Measurements from ENCODE around the gene RERE. TPM values are rescaled to one million over a fixed set of nuclear protein-coding genes. Genes with fewer than 3 reads are reported as not detected.
A peak's percentile ranks its signal among the peaks of the same experiment; 100 is the strongest.

Gene RERE
- total and polyA plus RNA-seq, 12 donors: 33.4 to 146 (median 72.7) TPM

DNA sequence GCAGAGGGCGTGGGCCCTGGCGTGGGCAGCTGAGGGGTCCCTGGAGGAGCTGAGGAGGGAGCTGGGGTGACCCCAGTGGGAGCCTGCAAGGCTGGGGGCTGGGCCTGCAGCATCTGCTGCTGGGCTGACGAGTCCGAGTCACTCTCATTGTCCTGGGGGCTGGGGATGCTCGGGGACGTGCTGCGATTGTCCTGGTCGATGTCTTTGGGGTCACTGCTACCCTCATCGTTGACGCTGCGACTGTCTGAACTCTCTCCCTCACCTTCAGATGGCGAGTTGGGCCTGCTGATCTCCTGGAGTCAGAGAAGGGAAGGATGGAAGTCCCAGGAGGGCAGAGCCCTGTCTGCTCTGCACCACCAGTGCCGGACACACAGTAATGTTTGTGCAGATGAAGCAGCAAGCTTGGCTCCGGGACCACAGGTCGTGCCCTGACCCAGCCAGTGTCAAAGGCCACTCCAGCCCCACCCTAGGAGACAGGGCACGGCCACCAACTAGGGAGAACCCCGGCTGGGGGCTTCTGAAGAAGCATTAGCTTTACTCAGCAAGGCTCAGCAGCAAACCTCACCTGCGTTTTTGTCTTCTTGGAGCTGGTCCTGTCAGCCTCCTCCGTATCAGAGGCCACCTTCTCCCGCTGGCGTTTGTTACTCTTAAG lies 456.1 kb downstream of the RERE start:
- no peak for TF ChIP-seq POLR2A (IDR thresholded peaks at IDR 0.05)
- TF ChIP-seq, protein P1, sequence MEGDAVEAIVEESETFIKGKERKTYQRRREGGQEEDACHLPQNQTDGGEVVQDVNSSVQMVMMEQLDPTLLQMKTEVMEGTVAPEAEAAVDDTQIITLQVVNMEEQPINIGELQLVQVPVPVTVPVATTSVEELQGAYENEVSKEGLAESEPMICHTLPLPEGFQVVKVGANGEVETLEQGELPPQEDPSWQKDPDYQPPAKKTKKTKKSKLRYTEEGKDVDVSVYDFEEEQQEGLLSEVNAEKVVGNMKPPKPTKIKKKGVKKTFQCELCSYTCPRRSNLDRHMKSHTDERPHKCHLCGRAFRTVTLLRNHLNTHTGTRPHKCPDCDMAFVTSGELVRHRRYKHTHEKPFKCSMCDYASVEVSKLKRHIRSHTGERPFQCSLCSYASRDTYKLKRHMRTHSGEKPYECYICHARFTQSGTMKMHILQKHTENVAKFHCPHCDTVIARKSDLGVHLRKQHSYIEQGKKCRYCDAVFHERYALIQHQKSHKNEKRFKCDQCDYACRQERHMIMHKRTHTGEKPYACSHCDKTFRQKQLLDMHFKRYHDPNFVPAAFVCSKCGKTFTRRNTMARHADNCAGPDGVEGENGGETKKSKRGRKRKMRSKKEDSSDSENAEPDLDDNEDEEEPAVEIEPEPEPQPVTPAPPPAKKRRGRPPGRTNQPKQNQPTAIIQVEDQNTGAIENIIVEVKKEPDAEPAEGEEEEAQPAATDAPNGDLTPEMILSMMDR (IDR thresholded peaks at IDR 0.05): no peak
- Histone ChIP-seq H3K4me3 (no peak overlapping the region), H3K36me3 (replicated peaks in 1 of 2) (peaks cover 0 to 91% of the 10 kb centered on the region in 2 donors), H3K4me1 (replicated peaks in 1 of 2) (peaks cover 30 to 49% of the 10 kb centered on the region in 2 donors), H3K27me3 (no peaks in the 10 kb centered on the region), H3K9me3 (replicated peaks in 1 of 3) (no peaks in the 10 kb centered on the region), H3K27ac (peak overlapping the region in 3 of 5 donors; percentile 1 to 79 (median 21))
- intact Hi-C loops (cut with DNase I): no loop called here
- WGBS, 4 donors: 76 to 83% (median 80%) methylated on average over 18 to 21 of the region's 21 CpGs
- no peak for DNase-seq

DNA sequence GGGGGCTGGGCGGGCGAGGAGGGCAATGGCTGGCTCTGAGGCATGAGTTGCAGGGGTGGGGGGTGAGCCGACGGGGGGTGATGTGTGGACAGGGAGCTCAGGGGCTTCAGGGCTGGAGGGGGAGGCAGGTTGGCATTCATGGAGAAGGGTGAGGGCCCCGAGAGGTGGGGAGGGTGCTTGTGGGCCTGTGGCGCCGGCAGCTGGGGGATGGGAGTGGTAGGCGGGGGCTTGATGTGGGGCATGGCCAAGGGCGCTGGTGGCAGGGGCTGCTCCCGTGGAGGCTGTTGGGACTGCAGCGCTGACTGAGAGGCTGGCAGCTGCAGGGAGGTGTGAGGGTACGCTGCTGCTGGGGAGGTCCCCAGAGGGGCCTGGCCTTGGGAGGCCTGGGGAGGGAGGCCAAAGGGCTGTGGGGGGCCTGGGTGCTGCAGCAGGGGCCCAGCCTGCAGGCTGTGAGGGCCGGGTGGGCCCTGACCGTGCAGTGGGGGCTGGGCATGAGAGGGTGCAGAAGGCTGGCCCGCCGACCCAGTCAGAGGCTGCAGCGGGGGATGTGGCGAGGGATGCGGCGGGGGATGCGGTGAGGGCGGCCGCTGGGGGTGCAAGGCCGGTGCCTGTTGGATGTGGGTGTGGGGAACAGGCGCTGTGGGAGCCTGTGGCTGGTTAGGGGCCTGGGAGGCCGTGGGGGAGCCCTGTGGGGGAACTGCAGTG lies 456.8 kb downstream of the RERE start:
- H3K4me1 ChIP-seq (replicated peaks in 1 of 2): peaks cover 30 to 45% of the 10 kb centered on the region in 2 donors
- no peaks in the 10 kb centered on the region for H3K9me3 ChIP-seq (replicated peaks in 1 of 3)
- no peaks in the 10 kb centered on the region for H3K27me3 ChIP-seq
- peaks cover 0 to 94% of the 10 kb centered on the region in 2 donors for H3K36me3 ChIP-seq (replicated peaks in 1 of 2)
- 77 to 86% (median 82%) methylated on average over 22 to 26 of the region's 26 CpGs for WGBS, 4 donors
- intact Hi-C loops (cut with DNase I): no loop called here
- H3K27ac ChIP-seq: peak overlapping the region in 2 of 5 donors; percentile 1 to 79
- TF ChIP-seq, protein P1 (IDR thresholded peaks at IDR 0.05): no peak
- no peak for TF ChIP-seq POLR2A (IDR thresholded peaks at IDR 0.05)
- no peak overlapping the region for H3K4me3 ChIP-seq
- DNase-seq: no peak

DNA sequence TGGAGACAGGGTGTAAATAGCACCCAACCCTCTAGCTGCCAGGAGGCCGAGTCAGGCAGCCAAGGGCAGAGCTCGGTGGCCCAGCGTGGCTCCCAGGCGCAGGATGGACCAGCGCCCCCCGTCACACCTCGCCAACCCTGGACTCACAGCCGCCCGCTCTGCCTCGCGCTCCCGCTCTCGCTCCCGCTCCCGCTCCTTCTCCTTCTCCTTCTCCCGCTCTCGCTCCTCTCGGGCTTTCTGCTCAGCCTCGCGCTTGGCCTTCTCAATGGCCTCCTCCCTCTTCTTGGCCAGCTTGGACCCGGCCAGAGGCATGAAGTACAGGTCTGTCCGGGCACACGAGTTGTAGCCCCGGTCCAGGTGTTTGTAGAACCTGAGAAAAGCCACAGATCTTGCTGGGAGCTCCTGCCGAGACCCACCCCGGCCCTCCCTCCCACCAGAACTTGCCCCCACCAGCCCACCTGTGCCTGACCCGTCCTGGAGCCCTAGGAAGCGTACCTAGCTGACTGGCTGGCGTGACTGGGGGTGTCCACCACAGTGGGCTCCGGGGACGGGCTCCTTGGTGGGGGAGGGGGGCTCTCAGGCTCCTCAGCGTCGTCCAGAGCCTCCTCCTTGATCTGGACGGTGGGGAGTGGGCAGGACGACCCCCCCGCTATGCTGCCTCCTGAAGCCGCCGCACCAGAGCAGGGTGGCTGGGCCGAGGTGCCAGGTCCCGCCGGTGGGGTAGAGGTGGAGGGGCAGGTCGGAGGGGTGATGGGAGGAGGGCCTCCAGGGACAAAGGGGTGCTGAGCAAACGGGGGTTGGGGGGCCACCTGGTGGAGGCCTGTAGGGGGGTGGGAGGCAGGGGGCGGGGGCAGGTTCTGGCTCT lies 457.6 kb downstream of the RERE start:
- Histone ChIP-seq H3K4me3 (no peak overlapping the region), H3K27me3 (no peaks in the 10 kb centered on the region), H3K27ac (peak overlapping the region in 2 of 5 donors; percentile 49 to 79), H3K9me3 (replicated peaks in 1 of 3) (no peaks in the 10 kb centered on the region), H3K36me3 (replicated peaks in 1 of 2) (peaks cover 0 to 94% of the 10 kb centered on the region in 2 donors), H3K4me1 (replicated peaks in 1 of 2) (peaks cover 28 to 42% of the 10 kb centered on the region in 2 donors)
- DNase-seq: peak in 2 of 7 donors; percentile 22 to 46
- no peak for TF ChIP-seq POLR2A (IDR thresholded peaks at IDR 0.05)
- TF ChIP-seq, protein P1 (IDR thresholded peaks at IDR 0.05): no peak
- intact Hi-C loops (cut with DNase I): no loop called here
- 89 to 92% (median 91%) methylated on average over 26 to 44 of the region's 44 CpGs for WGBS, 4 donors

Data from adrenal gland (tissue), 12 donors.